ENCODE data around the gene RFLNA.
A peak's percentile ranks its signal among the peaks of the same experiment; 100 is the strongest.
"Not testable (repeated sequence)": the region's sequence is repeated elsewhere in the genome, so short reads cannot be mapped to it uniquely, and the experiment has no call there.

Gene RFLNA

DNA sequence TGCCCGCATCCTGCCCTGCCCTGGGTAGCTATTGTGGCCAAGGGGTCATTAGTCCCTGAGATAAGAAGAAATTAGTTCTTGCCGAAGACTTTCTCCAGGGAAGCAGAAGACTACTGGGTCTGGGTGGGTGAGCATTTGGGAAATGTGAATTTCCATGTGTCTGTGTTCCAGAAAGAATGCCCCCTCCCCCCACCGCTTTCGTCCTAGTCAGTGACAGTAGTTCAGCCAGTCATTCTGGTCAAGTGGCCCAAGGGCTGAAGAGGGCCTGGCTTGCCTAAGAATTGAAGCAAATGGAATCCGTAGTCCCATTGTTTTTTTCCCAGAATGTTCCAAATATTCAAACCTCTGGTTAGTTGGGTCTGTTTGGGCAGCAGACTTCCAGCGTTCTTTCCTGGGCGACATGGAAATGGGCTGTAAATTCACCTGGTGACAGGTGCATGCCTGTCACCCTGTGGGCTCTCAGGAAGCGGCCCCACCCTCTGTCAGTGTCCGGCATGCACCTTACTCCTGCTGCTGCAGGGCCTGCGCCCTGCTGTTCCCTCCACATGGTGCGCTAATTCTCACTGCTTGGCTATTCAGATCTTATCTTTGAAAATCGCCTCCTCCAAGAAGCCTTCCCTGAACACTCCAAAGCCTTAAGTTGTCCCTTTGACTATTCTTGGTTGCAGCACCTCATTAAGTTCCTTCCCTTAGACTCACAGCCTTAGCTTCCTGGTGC, 1.4 kb upstream of the RFLNA start:
- DNase-seq = no peak
- H3K27me3 Mint-ChIP-seq = peaks cover 54 to 58% of the 10 kb centered on the region in 2 donors
- peaks cover 10 to 24% of the 10 kb centered on the region in 2 donors for H3K4me1 Mint-ChIP-seq
- H3K4me3 Mint-ChIP-seq = no peak overlapping the region
- no peak overlapping the region for H3K27ac Mint-ChIP-seq
- H3K9me3 Mint-ChIP-seq = no peaks in the 10 kb centered on the region
- no peaks in the 10 kb centered on the region for H3K36me3 Mint-ChIP-seq
- no peak for ATAC-seq (replicated peaks)

DNA sequence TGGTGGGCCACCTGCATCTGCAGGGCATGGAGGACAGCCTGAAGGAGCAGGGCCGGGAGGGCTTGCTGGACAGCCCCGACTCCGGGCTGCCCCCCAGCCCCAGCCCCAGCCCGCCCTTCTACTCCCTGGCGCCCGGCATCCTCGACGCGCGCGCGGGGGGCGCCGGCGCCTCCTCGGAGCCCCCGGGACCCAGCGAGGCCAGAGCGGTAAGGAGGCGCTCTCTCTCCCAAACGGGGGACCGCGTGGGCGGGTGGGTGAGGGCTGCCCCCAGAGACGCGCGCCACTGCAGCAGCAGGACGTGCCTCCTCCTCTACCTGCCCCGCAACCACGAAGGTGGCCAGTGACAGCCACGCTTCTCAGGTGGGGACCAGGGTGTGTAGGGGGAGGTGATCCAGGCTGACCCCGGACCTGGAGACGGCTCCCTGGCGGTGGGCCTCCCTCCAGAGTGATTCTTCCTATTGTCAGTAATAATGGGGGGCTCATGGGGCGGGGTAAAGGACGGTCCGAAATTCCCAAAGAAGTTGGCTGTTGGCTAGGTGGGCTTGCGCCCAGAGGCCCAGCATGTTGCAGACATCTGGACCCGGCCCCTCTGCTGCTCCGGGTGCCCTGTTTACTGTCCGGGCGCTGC, 652 bp downstream of the RFLNA start:
- Mint-ChIP-seq H3K4me1 (peaks cover 5 to 19% of the 10 kb centered on the region in 2 donors), H3K4me3 (no peak overlapping the region), H3K36me3 (no peaks in the 10 kb centered on the region), H3K27ac (no peak overlapping the region), H3K9me3 (no peaks in the 10 kb centered on the region), H3K27me3 (peaks cover 59 to 65% of the 10 kb centered on the region in 2 donors)
- peak in 1 of 2 donors; percentile 34 for ATAC-seq (replicated peaks)
- DNase-seq = no peak

DNA sequence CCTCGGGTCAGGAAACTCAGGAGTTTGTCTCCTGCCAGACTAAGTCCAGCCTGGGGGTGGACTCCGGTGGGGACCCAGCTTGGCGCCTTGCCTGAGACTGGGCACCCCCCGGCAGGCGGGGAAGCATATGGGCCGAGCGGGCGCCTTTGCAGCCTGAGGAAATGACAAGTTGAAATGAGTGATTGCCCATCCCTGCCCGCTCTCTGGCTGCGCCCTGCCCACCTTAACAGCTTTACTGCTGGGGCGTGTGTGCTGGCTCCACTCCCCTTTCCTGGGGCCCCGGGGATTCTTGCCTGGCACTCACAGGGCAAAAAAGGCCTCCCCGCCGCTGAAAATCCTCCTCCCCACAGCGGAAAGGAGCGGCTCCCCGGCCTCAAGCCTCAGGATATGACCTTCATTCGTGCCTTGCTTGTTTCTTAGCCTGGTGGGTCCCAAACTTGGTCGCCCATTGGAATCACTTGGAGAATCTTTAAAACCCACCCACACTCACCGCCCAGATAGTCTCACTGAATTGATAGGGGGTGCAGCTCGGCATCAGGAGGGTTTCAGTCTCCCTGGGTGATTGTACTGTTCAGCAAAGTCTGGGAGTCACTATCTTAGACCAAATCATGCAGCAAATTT, 1.5 kb downstream of the RFLNA start:
- no peak overlapping the region for H3K27ac Mint-ChIP-seq
- peaks cover 64 to 72% of the 10 kb centered on the region in 2 donors for H3K27me3 Mint-ChIP-seq
- no peaks in the 10 kb centered on the region for H3K9me3 Mint-ChIP-seq
- H3K36me3 Mint-ChIP-seq = no peaks in the 10 kb centered on the region
- DNase-seq (no peak), ATAC-seq (replicated peaks) (no peak)
- peaks cover 5 to 19% of the 10 kb centered on the region in 2 donors for H3K4me1 Mint-ChIP-seq
- no peak overlapping the region for H3K4me3 Mint-ChIP-seq

DNA sequence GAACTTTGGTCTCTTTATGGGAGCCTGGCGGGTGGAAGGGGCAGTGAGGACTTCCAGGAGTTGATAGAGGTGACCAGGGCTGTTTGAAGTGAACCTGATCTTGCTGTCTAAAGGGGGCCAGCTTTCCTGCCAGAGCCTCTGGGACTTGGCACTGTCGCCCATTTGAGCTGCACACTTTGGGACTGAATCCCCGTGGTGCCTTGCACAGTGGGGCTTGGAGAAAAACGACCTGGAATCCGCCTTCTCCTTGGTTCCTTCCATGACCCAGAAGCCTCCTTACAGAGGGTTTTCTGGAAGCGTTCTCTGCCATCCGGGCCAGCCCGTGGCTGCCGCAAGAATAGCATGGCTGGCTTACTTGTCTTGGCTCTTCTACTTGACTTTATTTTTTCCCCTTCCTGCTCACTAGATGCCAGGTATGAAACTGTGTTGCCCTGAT, 2.0 kb downstream of the RFLNA start:
- Mint-ChIP-seq H3K27ac (no peak overlapping the region), H3K9me3 (no peaks in the 10 kb centered on the region), H3K4me1 (peaks cover 5 to 19% of the 10 kb centered on the region in 2 donors), H3K36me3 (no peaks in the 10 kb centered on the region), H3K27me3 (peaks cover 64 to 71% of the 10 kb centered on the region in 2 donors), H3K4me3 (no peak overlapping the region)
- ATAC-seq (replicated peaks) (no peak), DNase-seq (no peak)

DNA sequence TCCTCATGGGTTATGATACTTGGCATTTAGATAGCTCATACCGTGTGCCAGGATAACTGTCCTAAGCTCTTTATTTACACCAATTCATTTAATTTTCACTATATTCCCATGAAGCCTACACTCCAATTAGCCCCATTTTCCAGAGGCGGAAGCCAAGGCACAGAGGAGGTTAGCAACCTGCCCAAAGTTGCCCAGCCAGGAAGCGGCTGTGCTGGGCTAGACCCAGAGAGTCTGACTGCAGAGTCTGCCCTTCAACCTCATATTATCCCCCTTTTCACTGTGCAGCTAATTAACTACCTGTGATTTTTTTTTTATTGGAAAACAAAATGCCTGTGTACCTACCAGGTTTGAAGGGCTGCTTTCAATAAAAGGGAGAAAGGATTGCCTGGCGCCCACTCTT, 2.5 kb downstream of the RFLNA start:
- Mint-ChIP-seq H3K27ac (no peak overlapping the region), H3K4me3 (no peak overlapping the region), H3K9me3 (no peaks in the 10 kb centered on the region), H3K27me3 (peaks cover 61 to 67% of the 10 kb centered on the region in 2 donors), H3K36me3 (no peaks in the 10 kb centered on the region), H3K4me1 (peaks cover 5 to 19% of the 10 kb centered on the region in 2 donors)
- DNase-seq = no peak
- ATAC-seq (replicated peaks) = no peak

DNA sequence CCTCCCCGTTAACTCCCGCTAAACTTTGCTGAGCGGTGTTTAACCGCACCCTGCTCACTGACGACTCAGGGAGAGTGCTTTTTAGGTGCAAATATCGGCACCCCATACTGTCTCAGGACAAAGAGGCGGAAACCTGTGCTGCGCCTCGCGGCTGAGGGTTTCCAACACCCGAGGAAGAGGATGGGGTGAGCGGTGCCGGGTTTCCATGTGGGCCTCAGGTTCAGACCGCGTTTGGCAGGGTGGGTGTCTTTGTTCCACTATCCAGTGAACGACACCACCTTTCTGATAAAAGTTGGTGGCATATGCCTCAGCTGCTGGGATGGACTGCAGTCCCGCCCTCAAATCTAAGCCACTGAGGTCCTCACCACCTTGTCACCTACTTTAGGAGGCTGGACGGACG, 3.0 kb downstream of the RFLNA start:
- Mint-ChIP-seq H3K9me3 (no peaks in the 10 kb centered on the region), H3K27ac (no peak overlapping the region), H3K4me3 (no peak overlapping the region), H3K4me1 (peaks cover 5 to 19% of the 10 kb centered on the region in 2 donors), H3K27me3 (peaks cover 57 to 62% of the 10 kb centered on the region in 2 donors), H3K36me3 (no peaks in the 10 kb centered on the region)
- ATAC-seq (replicated peaks) = no peak
- DNase-seq = no peak

DNA sequence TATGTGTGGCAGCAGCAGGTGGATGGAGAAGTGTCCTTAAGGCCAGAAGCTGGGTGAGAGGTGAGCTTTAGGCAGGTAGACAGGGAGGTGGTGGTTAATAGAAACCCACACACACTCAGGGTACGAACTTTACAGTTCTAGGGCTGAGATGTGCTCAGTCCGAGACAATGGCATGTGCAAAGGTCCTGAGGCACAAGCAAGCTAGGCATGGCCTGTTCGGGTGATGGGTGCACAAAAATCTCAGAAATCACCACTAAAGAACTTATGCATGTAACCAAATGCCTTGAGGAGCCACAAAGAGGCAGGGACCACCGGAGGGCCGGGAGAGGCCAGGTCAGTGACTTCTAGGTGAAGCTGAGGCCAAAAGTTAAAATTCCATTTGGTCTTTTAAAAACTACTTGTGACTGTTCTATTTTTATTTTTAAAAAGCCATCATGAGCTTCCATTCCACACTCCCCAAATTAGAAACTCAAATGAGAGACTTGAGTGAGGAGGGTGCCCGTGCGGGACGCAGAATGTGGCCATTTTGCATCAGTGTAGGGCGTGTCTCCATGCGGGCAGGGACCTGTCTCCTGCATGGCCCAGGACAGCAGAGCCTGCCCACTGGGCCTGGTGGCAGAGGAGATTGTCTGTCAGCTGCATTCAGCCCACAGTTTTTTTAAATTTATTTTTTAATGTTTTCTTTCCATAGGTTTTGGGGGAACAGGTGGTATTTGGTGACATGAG, 4.0 kb downstream of the RFLNA start:
- no peak for DNase-seq
- Mint-ChIP-seq H3K9me3 (no peaks in the 10 kb centered on the region), H3K4me1 (peaks cover 5 to 19% of the 10 kb centered on the region in 2 donors), H3K36me3 (no peaks in the 10 kb centered on the region), H3K4me3 (no peak overlapping the region), H3K27me3 (peaks cover 53 to 54% of the 10 kb centered on the region in 2 donors), H3K27ac (no peak overlapping the region)
- ATAC-seq (replicated peaks) = no peak

DNA sequence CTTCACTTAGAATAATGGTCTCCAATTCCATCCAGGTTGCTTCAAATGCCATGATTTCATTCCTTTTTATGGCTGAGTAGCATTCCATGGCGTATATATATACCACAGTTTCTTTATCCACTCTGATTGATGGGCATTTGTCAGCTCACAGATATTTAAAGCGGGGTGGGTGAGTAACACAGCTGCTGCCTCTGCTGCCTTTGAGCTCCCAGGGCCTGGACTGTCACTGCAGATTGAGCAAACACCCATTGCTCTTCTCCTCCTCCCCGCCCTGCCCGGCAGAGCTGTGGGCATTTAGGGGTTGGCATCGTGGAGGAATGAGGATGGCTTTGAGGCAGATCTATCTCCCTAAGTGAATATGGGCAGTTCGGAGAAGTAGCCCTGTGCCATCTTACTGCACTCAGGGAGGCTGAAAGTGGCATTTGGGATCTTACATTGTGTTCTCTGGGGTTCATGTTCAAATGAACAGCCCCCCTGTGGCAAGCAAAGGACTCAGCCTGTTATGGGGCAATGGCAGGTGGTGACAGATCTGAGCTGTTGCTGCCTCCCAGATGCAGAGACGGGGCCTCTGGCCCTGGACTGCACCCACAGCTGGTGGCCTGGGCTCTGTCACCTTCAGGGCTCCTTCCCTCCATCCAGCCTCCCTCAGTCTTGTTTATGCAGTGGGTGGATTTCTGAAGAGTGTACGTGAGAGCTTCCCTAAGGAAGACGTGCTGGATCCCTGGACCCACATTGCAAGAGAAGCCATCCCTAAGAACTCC, 4.9 kb downstream of the RFLNA start:
- Mint-ChIP-seq H3K27me3 (peaks cover 43 to 45% of the 10 kb centered on the region in 2 donors), H3K36me3 (no peaks in the 10 kb centered on the region), H3K27ac (no peak overlapping the region), H3K4me3 (no peak overlapping the region), H3K4me1 (peaks cover 5 to 11% of the 10 kb centered on the region in 2 donors), H3K9me3 (no peaks in the 10 kb centered on the region)
- no peak for ATAC-seq (replicated peaks)
- DNase-seq = no peak

DNA sequence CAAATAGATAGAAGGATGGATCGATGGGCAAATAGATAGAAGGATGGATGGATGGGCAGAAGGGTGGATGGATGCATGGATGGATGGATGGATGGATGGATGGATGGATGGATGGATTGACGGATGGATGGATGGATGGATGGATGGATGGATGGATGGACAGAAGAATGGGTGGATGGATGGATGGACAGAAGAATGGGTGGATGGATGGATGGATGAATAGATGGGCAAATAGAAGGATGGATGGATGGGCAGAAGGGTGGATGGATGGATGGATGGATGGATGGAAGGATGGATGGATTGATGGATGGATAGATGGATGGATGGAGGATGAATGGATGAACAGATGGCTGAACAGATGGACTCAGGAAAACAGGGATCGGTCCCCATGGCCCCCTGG, 5.8 kb downstream of the RFLNA start:
- DNase-seq, H3K36me3 Mint-ChIP-seq: not testable (repeated sequence)

DNA sequence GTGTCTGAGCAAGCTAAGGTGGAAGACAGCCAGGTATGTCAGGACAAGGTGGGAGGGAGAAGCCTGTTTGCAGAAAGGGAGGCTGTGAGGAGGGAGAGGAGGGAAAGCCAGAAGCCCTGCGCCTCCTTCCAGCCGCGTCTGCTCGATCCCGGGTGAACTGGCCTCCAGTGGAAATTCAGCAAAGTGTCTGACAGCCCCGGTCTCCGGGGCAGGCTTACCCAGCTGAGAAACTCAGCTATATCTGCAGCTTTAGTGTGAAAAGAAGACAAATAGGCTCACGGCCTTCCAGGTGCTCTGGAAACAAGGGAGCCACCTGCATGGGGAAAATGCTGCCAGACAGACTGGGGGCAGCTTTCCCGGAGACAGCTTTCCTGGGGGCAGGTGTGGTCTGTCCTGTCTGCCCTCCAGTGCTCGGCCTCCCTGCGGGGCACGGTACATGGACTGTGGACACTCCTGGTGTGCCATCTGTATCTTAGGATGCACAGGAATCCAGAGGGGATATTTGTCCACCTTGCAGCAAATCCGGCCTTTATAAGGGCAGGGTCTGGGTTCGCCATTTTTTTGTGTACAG, 6.3 kb downstream of the RFLNA start:
- Mint-ChIP-seq H3K27ac (no peak overlapping the region), H3K27me3 (peaks cover 35 to 39% of the 10 kb centered on the region in 2 donors), H3K4me1 (peaks cover 4 to 5% of the 10 kb centered on the region in 2 donors), H3K4me3 (no peak overlapping the region), H3K9me3 (no peaks in the 10 kb centered on the region), H3K36me3 (no peaks in the 10 kb centered on the region)
- ATAC-seq (replicated peaks) (no peak), DNase-seq (no peak)

More for the DNA sequence above, 5.8 kb downstream of the RFLNA start:
- ATAC-seq (replicated peaks); H3K9me3 Mint-ChIP-seq; H3K27ac Mint-ChIP-seq; H3K4me3 Mint-ChIP-seq: not testable (repeated sequence)
- Mint-ChIP-seq H3K27me3 (peaks cover 40 to 44% of the 10 kb centered on the region in 2 donors), H3K4me1 (peaks cover 5 to 10% of the 10 kb centered on the region in 2 donors)

DNA sequence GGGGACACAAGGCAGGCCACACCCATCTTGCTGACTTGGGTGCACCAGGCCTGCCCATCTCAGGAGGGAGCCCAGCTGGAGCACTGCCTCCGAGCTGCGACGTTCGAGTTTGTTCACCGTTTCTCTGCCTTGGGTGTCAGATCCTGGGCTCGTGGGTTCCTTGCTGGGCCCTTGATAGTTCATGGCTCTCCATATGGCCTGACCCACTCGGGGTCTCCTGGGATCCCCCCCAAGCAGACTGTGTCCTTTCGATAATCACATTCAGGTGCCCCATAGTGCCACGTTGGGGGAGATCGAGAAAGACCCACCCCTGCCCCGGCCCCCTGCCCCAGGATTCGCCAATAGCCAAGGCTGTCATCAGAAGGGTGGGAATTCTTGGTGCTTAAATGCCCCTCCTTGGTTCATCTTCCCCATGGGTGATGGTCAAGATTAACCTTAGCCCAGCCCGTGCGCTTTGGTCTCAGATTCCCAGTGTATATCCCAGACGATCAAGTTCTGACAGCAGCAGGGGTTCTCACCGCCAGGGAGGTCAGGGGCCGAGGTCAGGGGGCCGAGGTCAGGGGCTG, 7.4 kb downstream of the RFLNA start:
- Mint-ChIP-seq H3K27ac (no peak overlapping the region), H3K4me1 (no peaks in the 10 kb centered on the region), H3K9me3 (no peaks in the 10 kb centered on the region), H3K27me3 (peaks cover 24 to 29% of the 10 kb centered on the region in 2 donors), H3K36me3 (no peaks in the 10 kb centered on the region), H3K4me3 (no peak overlapping the region)
- no peak for ATAC-seq (replicated peaks)
- no peak for DNase-seq

DNA sequence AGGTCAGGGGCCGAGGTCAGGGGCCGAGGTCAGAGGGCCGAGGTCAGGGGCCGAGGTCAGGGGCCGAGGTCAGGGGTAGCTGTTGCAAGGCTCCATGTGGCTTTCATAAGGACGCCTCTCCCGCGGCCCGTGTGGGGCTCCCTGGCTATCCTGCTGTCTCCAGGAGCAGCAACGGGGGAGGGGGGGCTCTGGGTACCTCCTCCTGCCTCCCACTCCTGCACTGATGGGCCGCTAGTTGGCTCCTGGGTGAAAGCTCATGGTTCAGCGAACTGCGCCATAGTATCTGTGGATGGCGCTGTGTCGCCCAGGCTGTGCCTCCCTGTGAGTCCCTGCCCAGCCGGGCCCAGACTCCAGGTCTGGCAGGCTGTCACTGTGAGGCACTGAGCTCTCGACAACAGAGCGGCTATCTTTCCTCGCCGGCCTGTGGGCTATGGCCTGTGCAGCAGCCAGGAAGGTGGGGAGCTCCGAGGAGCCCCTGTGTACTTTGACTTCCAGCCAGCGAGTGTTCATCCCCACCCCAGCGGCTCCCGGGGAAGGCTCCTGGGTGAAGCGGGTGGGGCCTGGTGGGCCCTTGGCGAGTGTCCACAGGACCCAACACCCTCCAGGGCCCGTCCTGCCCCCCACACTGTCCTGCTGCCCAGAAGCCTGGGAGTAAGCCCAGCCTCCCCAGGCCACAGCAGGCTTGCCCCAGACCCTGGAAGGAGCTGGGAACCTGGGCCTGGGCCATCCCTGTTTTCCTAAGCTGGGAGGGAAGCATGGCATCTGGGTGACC, 8.1 kb downstream of the RFLNA start:
- no peaks in the 10 kb centered on the region for H3K36me3 Mint-ChIP-seq
- no peak overlapping the region for H3K27ac Mint-ChIP-seq
- no peak overlapping the region for H3K4me3 Mint-ChIP-seq
- ATAC-seq (replicated peaks) (no peak), DNase-seq (no peak)
- no peaks in the 10 kb centered on the region for H3K4me1 Mint-ChIP-seq
- H3K27me3 Mint-ChIP-seq = peaks cover 20 to 22% of the 10 kb centered on the region in 2 donors
- H3K9me3 Mint-ChIP-seq = no peaks in the 10 kb centered on the region

Measured in stimulated activated naive B cell treated with anti-CD40 and anti-IgM and Interleukin-4, amounts not matched to agents 10 μg/mL and 1 μg/mL and 100 μg/mL, for 72 hours (primary cell).